ENCODE results near the gene LYRM4.

LYRM4 gene

GRCh38 chr6:5247201-5247600 lies 13.5 kb downstream of the LYRM4 start:
- no peak overlapping the region for H3K4me3 ChIP-seq (ENCODE audit: low read length)
- no peak for TF ChIP-seq CTCF (conservative IDR thresholded peaks at IDR 0.05; ENCODE audit: low read depth, low read length)
- DNase-seq (ENCODE audit: low read depth) = no peak

DNA sequence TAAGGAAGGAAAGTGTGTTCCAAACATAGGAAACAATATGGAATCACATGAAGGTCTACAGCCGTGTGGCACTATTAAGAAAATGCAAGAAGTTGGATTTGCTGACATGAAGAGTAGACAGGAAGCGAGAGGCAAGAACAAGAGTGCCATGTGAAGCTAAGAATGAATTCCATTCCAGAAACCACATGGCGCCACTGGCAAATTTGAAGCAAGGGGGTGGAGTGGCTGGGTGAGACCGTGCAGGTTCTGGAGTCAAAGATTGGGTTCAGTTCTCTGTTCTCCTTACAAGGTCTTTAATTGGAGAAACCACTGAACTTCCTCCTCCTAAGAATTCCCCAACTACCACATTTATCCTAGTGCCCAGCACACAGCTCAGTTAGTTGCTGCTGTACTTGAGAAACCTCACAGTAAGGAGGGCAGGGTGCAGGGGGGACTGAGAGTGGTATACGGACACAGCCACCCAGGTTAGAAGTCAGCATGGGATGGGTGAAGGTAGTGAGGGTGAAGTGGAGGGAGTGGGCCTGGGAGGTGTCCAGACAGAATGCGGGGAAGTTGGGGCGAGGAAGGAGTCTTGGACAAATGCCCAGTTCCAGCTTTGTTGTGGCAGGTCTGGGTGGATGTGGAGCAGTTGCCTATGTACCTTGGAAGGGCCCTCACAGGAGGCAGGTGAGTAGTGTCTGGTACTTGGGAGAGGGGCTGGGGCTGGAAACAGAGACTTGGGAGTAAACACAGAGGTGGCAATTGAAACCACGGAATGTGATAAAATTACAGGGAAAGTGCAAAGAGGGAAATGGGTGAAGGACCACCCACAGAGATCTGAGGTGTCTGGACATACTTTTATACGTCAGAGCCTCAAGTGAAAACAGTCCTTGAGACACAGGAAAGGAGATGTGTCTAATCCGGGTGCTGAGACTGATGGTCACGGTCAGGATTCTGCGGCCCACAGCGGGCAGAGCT lies 14.3 kb downstream of the LYRM4 start:
- TF ChIP-seq CTCF (conservative IDR thresholded peaks at IDR 0.05; ENCODE audit: low read depth, low read length) = no peak
- H3K4me3 ChIP-seq (ENCODE audit: low read length) = no peak overlapping the region
- DNase-seq (ENCODE audit: low read depth) = no peak

GRCh38 chr6:5243069-5243468 lies 17.7 kb downstream of the LYRM4 start:
- H3K4me3 ChIP-seq (ENCODE audit: low read length) = no peak overlapping the region
- TF ChIP-seq CTCF (conservative IDR thresholded peaks at IDR 0.05; ENCODE audit: low read depth, low read length) = no peak
- no peak for DNase-seq (ENCODE audit: low read depth)

- TF ChIP-seq CTCF (conservative IDR thresholded peaks at IDR 0.05; ENCODE audit: low read depth, low read length) = no peak
- H3K4me3 ChIP-seq (ENCODE audit: low read length) = no peak overlapping the region
- no peak for DNase-seq (ENCODE audit: low read depth)
Observed at GRCh38 chr6:5241252-5241651, 19.5 kb downstream of the LYRM4 start.

DNA sequence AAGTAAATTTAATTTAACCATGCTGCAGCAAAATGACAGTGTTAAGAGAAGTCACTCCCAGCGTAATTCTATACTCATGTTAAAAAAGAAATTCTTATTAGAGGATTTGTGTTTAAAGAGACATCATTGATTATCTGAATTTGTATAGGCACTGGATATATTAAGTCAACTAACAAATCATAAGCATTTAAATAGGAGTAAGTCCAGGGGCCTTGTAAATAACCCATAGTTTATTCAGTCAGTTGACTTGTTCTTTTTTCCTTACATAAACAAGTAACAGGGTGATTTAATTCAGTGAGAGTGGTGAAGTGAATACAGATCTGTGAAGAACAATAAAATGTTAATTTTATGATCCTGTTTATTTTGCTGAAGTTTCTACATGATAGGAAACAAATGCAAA lies 22.4 kb downstream of the LYRM4 start:
- DNase-seq (ENCODE audit: low read depth) = no peak

DNA sequence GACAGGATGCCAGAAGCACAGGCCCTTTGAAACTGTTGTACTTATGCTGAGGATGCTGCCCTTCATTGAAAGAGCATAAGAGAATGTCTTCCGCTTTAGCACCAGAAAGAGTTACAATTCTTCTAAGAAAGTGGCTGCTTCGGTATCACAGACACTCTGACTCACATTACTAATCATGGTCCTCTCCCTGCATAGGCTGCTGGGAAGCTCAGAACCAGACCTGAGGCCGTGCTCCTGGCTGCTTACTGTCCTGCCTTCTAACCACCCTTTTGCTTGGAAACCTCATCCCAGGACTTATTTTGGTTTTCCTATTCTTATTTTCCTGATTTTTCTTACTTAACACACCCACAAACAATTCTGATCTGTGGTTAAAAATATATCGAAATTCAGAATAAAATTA lies 22.9 kb downstream of the LYRM4 start:
- H3K4me3 ChIP-seq (ENCODE audit: low read length) = no peak overlapping the region
- no peak for TF ChIP-seq CTCF (conservative IDR thresholded peaks at IDR 0.05; ENCODE audit: low read depth, low read length)
- no peak for DNase-seq (ENCODE audit: low read depth)

More for the DNA sequence above, 22.4 kb downstream of the LYRM4 start:
- TF ChIP-seq CTCF (conservative IDR thresholded peaks at IDR 0.05; ENCODE audit: low read depth, low read length) = no peak
- no peak overlapping the region for H3K4me3 ChIP-seq (ENCODE audit: low read length)

- no peak for TF ChIP-seq CTCF (conservative IDR thresholded peaks at IDR 0.05; ENCODE audit: low read depth, low read length)
- no peak for DNase-seq (ENCODE audit: low read depth)
- H3K4me3 ChIP-seq (ENCODE audit: low read length) = no peak overlapping the region
Observed at GRCh38 chr6:5235830-5236229, 24.9 kb downstream of the LYRM4 start.
